ES-I3 (cell line): Measurements from ENCODE around the gene COL26A1.
"Not testable (repeated sequence)": the region's sequence is repeated elsewhere in the genome, so short reads cannot be mapped to it uniquely, and the experiment has no call there.

Experiments
- H3K36me3 ChIP-seq: 2 replicates; pipeline ENCODE4 v1.6.1; 2013; ENCODE audit warnings: mild to moderate bottlenecking, low read length, control low read depth, moderate library complexity; ENCODE audit not compliant: insufficient read depth
- H3K4me1 ChIP-seq: 2 replicates; pipeline ENCODE4 v1.6.1; 2013; ENCODE audit warnings: mild to moderate bottlenecking, control low read depth, low read length; ENCODE audit not compliant: insufficient read depth
- H3K9ac ChIP-seq: 2 replicates; pipeline ENCODE4 v1.6.1; 2013; ENCODE audit warnings: low read depth, mild to moderate bottlenecking, low read length, moderate library complexity
- H3K9me3 ChIP-seq: 2 replicates; pipeline ENCODE4 v1.6.1; 2013; ENCODE audit warnings: mild to moderate bottlenecking, low read length, moderate library complexity; ENCODE audit not compliant: control insufficient read depth, insufficient read depth

Gene COL26A1

DNA sequence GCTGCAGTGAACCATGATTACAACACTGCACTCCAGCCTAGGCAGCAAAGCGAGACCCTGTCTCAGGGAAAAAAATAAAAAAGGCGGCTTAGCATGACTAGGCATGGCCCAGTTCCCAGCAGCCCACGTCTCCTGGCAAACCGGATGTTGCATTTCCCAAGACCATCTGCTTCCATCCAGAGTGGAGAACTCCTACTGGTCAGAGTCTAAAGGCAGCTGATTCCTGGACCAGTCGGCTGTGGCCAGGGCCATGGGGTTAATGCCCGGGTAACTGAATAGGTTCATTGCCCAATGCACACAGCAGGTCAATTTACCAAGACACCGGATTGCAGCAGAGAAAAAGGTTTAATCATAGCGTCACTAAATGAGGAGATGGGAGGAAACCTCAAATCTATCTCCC, 133.3 kb downstream of the COL26A1 start:
- H3K4me1 ChIP-seq, result peaks cover 7% of the 10 kb centered on the region; the same call in 1 of the 2 replicates
- no peaks in the 10 kb centered on the region for H3K36me3 ChIP-seq
- no peaks in the 10 kb centered on the region for H3K9me3 ChIP-seq
- no peak overlapping the region for H3K9ac ChIP-seq

DNA sequence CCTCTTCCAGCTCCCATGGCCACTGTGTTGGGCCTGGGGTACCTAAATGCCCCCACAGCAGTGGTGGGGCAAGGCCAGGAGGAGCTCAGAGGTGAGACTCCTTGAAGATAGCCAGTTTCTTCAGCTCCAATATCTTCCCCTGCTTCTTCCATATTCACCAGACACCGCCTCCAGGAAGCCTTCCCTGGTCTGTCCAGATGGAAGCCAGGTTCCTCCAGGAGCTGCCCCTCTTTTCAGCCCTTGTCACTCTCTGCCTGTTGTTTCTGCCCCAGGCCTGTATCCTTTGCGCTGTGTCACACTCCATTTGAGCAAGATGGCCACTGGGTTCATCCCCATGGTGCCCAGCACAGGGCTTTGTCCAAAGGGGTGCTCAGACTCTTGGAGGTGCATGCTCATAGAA, 138.7 kb downstream of the COL26A1 start:
- no peaks in the 10 kb centered on the region for H3K9me3 ChIP-seq
- no peaks in the 10 kb centered on the region for H3K36me3 ChIP-seq
- peaks cover 14% of the 10 kb centered on the region; the same call in 1 of the 2 replicates for H3K4me1 ChIP-seq
- no peak overlapping the region for H3K9ac ChIP-seq

DNA sequence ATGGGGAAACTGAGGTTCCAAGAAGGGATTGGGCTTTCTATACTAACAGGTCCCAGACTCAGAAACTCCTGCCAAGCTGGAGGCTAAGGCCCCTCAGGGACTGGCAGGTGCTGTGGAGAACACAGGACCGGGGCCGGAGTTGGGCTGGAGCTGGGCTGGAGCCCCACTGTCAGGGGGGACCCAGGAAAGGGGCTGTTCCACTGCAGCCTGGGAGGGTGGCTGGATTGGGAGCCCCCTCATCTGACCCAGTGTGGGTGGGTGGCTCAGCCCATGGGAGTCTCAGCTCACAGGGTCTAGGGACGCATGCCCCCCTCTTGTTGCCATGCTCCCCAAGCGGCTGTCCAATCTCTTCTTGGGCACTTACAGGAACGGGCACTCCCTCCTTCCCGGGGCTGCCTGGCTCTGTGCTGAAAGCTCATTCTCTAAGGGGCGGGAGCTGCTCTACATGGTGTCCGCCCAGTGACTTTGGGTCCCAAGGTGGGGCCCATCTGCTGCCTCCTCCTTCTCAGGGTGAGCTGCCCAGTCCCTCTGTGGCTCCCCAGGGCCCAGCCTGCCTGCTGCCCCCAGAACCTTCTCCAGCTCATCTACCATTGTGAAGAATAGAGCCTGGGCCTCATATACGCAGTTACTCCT, 139.9 kb downstream of the COL26A1 start:
- Histone ChIP-seq H3K9ac (no peak overlapping the region), H3K36me3 (no peaks in the 10 kb centered on the region), H3K4me1 (peaks cover 14% of the 10 kb centered on the region; the same call in 1 of the 2 replicates), H3K9me3 (no peaks in the 10 kb centered on the region)

DNA sequence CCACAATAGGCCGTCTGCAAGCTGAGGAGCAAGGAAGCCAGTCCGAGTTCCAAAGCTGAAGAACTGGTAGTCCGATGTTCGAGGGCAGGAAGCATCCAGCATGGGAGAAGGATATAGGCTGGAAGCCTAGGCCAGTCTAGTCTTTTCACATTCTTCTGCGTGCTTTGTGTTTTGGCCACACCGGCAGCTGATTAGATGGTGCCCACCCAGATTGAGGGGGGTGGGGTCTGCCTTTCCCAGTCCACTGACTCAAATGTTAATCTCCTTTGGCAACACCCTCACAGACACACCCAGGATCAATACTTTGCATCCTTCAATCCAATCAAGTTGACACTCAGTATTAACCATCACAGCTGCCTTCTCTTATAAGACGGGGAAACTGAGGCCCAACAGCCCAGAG, 142.8 kb downstream of the COL26A1 start:
- not testable (repeated sequence) for H3K36me3 ChIP-seq, H3K9me3 ChIP-seq, H3K9ac ChIP-seq
- peaks cover 14% of the 10 kb centered on the region; the same call in 1 of the 2 replicates for H3K4me1 ChIP-seq

DNA sequence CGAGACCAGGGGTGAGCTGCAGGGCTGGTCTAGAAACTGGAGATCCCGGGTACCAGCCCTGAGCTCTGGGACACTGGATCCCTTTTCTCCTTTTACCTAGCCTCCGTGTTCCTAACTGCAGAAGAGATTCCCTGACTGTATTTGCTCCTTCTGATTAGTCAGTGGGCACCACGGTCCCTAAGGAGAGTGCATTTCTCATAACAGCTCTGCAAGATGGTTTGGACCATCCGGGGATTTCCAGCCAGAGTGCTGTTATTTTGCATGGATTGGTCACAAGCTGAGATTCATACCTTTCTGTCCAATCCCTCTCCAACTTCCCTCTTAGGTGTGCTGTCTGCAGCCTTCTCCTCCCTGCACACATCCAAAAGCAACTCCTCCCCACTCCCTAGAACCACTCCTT, 143.9 kb downstream of the COL26A1 start:
- Histone ChIP-seq H3K4me1 (peaks cover 14% of the 10 kb centered on the region; the same call in 1 of the 2 replicates), H3K9me3 (no peaks in the 10 kb centered on the region), H3K36me3 (no peaks in the 10 kb centered on the region), H3K9ac (no peak overlapping the region)

DNA sequence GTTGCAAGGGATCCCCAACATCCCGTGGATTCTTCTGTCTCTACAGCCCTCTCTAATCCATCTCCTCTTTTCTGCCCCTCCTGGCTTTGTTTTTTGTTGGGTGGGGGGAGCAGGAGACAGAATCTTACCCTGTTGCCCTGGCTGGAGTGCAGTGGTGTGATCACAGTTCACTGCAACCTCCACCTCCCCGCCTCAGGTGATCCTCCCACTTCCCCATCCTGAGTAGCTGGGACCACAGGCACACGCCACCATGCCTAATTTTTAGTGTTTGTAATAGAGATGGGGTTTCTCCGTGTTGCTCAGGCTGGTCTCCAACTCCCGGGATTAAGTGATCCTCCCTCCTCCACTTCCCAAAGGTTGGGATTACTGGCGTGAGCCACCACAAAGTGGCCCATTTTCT, 144.7 kb downstream of the COL26A1 start:
- H3K36me3 ChIP-seq, result no peaks in the 10 kb centered on the region
- H3K4me1 ChIP-seq, result peaks cover 14% of the 10 kb centered on the region; the same call in 1 of the 2 replicates
- no peaks in the 10 kb centered on the region for H3K9me3 ChIP-seq
- no peak overlapping the region for H3K9ac ChIP-seq

DNA sequence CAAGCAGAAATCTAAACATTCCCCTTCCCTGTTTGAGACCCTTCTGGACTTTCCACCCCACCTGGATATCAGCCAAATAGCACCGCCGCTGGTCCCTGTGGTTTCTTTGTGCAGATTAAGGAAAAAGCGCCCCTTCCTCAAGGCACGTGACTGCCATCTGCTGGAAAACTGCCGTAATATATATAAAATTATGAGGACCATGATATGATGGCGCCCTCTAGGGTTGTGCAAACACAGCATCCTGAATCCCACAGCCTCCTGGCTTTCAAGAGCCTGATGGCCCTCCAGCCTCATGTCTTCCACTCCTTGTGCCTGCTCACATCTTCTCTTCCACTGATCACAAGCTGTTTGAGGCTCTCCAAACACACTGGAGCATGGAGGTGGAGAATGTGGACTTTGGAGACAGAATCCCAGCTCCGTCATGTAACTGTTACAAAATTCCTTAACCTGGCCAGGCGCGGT, 145.1 kb downstream of the COL26A1 start:
- Histone ChIP-seq H3K36me3 (no peaks in the 10 kb centered on the region), H3K4me1 (peaks cover 10% of the 10 kb centered on the region; the same call in 1 of the 2 replicates), H3K9ac (no peak overlapping the region), H3K9me3 (no peaks in the 10 kb centered on the region)

DNA sequence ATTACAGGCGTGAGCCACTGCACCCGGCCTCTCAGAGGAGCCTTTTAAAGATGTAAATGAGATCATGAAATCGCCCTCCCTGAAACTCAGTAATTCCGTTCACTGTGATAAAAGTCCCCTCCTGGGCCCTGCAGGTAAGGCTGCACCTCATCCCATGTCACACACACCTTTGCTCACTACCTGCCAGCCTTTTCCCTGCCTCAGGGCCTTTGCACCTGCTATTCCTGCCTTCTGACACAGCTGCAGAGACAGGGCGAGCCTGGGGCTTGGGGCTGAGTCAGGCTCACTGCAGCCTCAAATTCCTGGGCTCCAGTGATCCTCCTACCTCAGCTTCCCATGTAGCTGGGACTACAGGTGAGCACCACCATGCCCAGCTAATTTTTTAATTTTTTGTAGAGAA, 147.6 kb downstream of the COL26A1 start:
- H3K36me3 ChIP-seq, result no peaks in the 10 kb centered on the region
- H3K9me3 ChIP-seq, result no peaks in the 10 kb centered on the region
- no peak overlapping the region for H3K9ac ChIP-seq
- H3K4me1 ChIP-seq, result no peaks in the 10 kb centered on the region; the same call in 1 of the 2 replicates

DNA sequence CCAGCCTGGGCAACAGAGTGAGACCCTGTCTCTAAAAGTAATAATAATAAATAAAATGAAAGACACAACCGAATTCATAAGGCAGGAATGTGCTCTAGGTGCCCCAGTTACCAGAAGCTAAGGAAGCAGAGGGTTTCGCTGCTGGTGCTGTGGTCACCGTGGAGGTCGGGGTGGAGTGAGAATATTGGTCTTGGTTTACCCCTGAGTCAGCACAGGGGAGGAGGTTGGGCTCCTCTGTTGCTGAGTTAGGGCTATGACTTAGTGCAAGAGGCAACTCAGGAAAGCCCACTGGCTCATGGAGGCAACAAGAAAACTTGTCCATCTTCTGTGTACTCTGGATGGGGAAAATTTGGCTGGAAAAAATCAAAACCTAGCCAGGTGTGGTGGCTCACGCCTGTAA, 149.3 kb downstream of the COL26A1 start:
- no peaks in the 10 kb centered on the region for H3K9me3 ChIP-seq
- no peaks in the 10 kb centered on the region for H3K36me3 ChIP-seq
- no peak overlapping the region for H3K9ac ChIP-seq
- H3K4me1 ChIP-seq, result peaks cover 3% of the 10 kb centered on the region; the same call in 1 of the 2 replicates

DNA sequence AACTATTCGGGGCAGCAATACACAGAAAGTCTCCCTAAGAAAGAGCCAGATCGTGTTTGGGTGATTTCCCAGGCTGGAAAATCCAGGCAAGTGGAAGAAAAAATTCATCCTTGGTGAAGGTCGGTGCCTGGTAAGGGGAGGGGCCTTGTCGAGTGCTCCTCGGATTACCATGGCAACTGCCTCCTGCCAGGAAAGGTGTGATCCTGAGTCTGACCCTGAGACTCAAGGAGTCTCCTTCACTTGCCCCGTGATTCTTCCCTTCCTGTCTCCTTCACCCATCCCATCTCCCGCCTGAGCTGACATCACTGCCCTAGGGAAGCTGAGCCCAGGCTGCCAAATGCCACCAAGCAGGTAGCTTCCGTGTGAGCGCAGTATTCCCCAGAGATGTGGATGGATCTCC, 154.2 kb downstream of the COL26A1 start:
- 0 out of 2 replicates have a peak, but pooled peaks cover 4% of the 10 kb centered on the region for H3K4me1 ChIP-seq
- no peak overlapping the region for H3K9ac ChIP-seq
- H3K9me3 ChIP-seq, result no peaks in the 10 kb centered on the region
- no peaks in the 10 kb centered on the region for H3K36me3 ChIP-seq

DNA sequence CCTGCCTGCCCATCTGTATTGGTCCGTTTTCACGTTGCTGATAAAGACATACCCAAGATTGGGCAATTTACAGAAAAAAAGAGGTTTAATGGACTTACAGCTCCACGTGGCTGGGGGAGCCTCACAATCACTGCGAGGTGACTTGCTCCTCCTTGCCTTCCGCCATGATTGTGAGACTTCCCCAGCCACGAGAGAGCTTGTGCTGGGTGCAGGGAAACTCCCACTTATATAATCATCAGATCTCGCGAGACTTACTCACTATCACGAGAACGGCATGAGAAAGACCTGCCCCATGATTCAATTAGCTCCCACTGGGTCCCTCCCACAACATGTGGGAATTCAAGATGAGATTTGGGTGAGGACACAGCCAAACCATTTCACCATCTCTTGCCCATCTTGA, 154.6 kb downstream of the COL26A1 start:
- Histone ChIP-seq H3K36me3 (no peaks in the 10 kb centered on the region), H3K9me3 (no peaks in the 10 kb centered on the region), H3K9ac (no peak overlapping the region), H3K4me1 (0 out of 2 replicates have a peak, but pooled peaks cover 4% of the 10 kb centered on the region)

DNA sequence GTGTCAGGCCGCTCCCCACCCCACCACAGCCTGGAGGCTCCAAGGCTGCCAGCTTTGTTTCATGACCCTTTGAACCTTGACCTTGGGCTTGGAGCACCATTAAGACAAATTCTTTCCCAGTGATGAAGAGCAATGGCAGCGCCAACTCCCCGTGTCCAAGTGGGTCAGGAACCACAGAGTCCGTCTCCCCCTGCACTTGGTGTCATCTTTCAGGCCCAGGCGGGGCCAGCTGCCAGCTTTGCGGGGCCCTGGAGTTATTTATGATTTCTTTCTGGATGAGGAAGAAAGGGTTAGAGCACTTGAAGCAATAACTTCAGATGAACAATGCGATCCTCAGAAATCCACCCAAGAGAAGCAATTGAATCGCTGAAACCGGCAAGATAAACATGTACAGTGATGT, 155.7 kb downstream of the COL26A1 start:
- Histone ChIP-seq H3K4me1 (0 out of 2 replicates have a peak, but pooled peaks cover 4% of the 10 kb centered on the region), H3K36me3 (no peaks in the 10 kb centered on the region), H3K9me3 (no peaks in the 10 kb centered on the region), H3K9ac (no peak overlapping the region)

DNA sequence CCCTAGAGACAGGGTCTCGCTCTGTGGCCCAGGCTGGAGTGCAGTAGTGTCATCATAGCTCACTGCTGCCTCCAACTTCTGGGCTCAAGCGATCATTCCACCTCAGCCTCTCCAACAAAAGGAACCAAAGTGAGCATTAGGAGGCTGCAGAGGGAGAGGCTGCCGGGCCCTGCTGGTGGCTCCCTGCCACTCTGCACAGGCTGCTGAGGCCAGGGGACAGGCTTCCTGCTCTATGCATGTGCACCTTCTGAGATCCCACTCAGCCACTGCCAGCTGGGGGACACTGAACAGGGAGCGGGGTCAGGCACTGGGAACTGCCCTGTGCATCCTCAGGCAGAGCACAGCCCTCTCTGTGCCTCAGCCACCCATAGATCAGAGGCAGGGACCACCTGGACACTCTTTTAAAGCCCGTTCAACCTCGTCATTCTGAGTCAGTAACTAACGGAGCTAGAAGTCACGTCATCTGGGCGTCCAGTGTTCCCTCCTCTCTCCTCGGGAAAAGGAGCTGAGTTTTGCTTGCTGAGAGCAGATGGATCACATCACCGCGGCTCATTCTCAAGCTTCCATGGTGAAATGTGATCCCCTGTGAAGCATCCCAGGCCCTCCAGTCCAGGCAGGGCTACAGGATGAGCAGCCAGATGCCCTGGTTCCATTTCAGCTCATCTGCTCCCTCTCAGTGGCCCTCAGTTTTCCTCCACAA, 156.8 kb downstream of the COL26A1 start:
- Histone ChIP-seq H3K36me3 (no peaks in the 10 kb centered on the region), H3K9ac (no peak overlapping the region), H3K9me3 (no peaks in the 10 kb centered on the region), H3K4me1 (0 out of 2 replicates have a peak, but pooled peaks cover 4% of the 10 kb centered on the region)

DNA sequence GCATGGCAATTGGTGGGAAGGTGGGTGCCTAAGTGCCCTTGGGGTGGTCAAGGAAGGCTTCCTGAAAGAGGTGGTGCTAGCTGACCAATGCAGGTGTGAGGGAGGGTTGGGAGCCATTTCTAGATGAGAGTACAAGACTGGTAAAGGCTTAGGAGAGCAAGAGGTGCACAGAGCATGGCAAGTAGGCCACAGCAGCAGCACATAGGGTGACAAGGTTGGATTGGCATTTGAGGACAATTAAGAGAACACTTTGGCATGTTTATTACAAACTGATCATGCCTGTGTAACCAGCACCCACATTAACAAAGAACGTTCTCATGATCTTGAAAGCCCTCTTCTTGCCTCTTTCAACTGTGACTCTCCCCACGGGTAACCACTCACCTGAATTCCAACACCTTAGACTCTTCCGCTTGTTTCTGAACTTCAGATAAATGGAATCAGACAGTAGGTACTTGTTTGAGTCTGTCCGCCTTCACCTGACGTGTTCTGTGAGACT, 158.8 kb downstream of the COL26A1 start:
- H3K4me1 ChIP-seq, result 0 out of 2 replicates have a peak, but pooled peaks cover 4% of the 10 kb centered on the region

DNA sequence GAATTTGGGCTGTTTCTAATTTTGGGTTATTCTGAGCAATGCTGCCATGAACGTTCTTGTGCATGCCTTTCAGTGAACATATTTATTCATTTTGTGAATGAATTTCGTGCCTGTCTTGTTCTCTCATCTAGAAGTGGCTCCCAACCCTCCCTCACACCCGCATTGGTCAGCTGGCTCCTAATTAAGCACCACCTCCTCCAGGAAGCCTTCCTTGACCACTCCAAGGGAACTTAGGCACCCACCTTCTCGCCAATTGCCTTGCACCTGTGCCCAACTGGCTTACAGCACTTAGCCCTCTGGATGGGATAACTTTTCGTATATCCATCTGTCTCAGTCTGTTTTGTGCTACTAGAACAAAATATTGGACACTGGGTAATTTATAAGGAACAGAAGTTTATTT, 159.3 kb downstream of the COL26A1 start:
- no peaks in the 10 kb centered on the region for H3K9me3 ChIP-seq
- H3K36me3 ChIP-seq, result no peaks in the 10 kb centered on the region
- 0 out of 2 replicates have a peak, but pooled peaks cover under 1% of the 10 kb centered on the region for H3K4me1 ChIP-seq
- no peak overlapping the region for H3K9ac ChIP-seq

More for the DNA sequence above, 158.8 kb downstream of the COL26A1 start:
- Histone ChIP-seq H3K36me3 (no peaks in the 10 kb centered on the region), H3K9me3 (no peaks in the 10 kb centered on the region), H3K9ac (no peak overlapping the region)
